ENCODE measurements around the gene PSMD8.
A peak's percentile ranks its signal among the peaks of the same experiment; 100 is the strongest.
"Not testable (repeated sequence)": the region's sequence is repeated elsewhere in the genome, so short reads cannot be mapped to it uniquely, and the experiment has no call there.

PSMD8 gene

DNA sequence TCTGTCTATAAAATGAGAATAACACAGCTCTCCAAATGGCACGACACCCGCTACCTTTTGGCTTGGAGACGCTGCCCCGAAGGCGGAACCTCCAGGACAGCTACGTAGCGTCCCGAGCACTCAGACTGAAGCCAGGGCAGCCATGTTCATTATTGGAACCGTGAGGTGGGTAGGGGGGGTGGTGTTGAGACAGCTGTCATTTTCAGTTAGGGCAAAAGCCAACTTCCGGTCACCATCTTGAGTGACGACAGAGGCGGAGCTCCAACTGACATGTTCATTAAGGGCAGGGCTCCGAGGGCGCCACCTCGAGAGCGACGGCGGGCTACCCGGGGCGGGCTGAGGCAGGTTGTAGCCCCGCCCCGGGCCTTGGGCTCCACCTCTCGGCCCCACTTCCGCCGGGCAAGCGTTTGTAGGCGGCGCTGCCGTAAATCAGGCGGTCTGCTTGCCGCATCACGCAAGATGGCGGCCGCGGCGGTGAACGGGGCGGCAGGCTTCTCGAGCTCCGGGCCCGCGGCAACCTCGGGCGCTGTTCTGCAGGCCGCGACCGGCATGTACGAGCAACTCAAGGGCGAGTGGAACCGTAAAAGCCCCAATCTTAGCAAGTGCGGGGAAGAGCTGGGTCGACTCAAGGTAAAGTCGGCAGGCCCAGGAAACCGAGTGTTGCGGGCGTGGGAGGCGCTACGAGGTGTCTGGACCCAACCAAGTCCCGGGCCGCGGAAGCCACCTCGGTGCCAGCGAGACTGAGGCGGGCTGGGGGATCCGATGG is at the start of gene PSMD8:
TSS of gene PSMD8 (plus strand) at position 240 of the 766 bp plus-strand sequence. CDS start at position 271, 31 bp downstream.
- peak; percentile 98 for DNase-seq (ENCODE audit: low spot score)
- peak; percentile 27 for FAIRE-seq

DNA sequence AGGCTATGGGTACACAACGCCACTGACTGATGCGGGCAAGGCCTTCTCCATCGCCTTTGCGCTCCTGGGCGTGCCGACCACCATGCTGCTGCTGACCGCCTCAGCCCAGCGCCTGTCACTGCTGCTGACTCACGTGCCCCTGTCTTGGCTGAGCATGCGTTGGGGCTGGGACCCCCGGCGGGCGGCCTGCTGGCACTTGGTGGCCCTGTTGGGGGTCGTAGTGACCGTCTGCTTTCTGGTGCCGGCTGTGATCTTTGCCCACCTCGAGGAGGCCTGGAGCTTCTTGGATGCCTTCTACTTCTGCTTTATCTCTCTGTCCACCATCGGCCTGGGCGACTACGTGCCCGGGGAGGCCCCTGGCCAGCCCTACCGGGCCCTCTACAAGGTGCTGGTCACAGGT is 47.8 kb upstream of the PSMD8 start:
- DNase-seq (ENCODE audit: low spot score) (no peak), FAIRE-seq (no peak)

DNA sequence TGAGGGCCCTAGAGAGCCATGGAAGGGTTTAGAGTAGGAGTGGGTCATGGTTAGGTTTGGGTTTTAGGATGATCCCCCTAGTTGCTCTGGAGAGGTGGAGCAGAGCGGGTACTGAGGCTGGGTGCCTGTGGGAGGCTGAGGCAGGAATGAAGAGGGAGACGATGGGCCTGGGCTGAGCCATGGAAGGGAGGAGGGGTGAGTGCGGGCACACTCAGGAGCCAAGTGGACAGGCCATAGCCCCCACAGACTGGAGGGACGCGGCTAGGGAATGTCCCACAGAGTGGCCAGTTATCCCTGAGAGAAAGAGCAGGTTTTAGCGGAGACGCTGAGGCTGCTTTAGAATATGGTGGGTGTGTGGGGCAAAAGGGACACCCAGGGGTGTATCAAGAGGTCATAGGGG is 44.7 kb upstream of the PSMD8 start:
- FAIRE-seq (no peak), DNase-seq (ENCODE audit: low spot score) (no peak)

DNA sequence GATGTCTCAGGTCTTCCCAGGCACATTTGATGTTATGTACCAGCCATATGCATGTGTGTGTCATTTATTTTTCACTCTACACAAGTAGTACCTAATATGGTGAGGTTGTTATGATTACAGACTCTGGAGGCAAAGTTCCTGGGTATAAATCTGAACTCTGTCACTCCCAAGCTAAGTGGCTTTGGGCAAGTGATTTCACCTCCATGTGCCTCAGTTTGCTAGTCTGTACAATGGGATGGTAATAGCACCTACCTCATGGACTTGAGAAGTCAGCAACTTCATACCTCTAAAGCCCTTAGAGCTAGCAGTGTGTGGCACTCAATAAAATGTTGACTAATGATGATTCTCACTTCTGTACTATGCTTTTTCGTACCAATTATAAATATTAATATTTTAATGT is 42.6 kb upstream of the PSMD8 start:
- no peak for FAIRE-seq

DNA sequence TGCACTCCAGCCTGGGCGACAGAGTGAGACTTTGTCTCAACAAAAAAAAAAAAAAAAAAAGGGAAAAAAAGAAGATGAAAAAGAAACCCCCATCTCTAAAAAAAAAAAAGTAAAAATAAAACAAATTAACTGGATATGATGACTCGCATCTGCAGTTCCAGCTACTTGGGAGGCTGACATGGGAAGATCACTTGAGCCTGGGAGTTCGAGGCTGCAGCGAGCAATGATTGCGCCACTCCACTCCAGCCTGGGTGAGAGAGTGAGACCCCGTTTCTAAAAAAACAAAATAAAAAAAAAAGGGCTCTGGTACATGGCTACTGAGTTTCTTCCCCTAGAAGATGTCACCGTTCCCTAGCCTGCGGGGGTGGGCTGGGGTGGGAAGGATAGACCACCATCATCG is 41.1 kb upstream of the PSMD8 start:
- DNase-seq (ENCODE audit: low spot score) (no peak), FAIRE-seq (no peak)

More for the DNA sequence above, 42.6 kb upstream of the PSMD8 start:
- DNase-seq (ENCODE audit: low spot score): no peak

DNA sequence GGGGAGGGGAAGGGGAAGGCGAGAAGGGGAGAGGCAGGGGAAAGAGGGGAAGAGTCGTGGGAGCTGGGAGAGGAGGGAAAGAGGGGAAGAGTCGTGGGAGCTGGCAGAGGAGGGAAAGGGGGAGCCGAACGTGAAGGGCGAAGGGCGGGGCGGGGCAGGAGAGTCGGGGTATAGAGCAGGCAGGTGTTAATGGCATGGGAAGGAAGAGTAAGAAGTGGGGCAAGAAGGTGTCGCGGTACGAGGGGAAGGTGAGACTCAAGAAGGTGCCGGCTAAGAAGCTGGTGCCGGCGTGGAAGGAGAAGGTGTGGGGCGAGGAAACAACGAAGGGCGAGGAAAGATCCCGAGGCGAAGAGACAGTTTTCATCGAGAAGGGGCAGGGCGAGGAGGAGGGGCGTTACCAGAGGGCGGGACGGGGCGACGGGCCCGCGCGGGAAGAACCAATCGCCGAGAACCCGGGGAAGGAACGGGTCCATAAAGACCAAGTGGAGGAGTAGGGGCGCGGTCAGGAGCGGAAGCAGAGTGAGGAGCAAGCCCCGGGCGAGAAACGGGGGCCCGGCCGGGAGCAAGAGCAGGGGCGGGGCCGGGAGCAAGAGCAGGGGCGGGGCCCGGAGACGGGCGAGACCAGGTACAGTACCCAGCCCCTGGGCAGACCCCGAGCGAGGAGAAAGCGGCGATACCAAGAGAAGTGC is 38.3 kb upstream of the PSMD8 start:
- DNase-seq (ENCODE audit: low spot score) (peak; percentile 95), FAIRE-seq (peak; percentile 48)

DNA sequence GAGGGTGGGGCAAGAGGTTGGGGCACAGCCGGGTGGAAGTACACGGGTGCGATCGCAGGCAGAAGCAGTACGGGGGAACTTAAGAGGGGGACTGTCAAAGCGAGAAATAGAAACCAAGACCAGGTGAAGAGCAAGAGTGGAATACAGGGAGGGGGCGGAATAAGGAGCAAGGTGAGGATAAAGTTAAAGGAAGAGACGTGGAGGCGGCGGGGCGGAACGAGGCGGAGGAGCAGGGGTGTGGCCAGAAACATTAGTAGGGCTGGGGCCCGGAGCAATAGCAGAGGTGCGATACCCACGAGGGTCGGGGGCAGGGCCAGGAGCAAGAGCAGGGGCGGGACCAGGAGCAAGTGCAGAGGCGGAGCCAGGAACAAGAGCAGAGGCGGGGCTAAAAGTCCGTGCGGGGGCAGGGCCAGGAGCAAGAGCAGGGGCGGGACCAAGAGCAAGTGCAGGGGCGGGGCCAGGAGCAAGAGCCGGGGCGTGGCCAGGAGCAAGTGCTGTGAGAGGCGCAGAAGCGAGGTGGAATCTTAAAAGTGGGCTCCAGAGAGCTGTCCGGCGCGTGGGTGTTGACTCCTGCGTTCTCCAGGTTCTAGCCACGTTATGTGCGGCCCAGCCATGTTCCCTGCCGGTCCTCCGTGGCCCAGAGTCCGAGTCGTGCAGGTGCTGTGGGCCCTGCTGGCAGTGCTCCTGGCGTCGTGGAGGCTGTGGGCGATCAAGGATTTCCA is 37.6 kb upstream of the PSMD8 start:
- FAIRE-seq (peak; percentile 52), DNase-seq (ENCODE audit: low spot score) (peak; percentile 91)

DNA sequence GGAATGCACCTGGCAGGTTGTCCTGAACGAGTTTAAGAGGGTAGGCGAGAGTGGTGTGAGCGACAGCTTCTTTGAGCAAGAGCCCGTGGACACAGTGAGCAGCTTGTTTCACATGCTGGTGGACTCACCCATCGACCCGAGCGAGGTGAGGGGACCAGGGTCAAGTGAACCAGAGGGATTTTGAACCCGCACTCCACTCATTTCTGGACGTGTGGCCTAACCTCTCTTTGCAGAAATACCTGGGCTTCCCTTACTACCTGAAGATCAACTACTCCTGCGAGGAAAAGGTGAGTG is 37.1 kb upstream of the PSMD8 start:
- FAIRE-seq (no peak), DNase-seq (ENCODE audit: low spot score) (no peak)

DNA sequence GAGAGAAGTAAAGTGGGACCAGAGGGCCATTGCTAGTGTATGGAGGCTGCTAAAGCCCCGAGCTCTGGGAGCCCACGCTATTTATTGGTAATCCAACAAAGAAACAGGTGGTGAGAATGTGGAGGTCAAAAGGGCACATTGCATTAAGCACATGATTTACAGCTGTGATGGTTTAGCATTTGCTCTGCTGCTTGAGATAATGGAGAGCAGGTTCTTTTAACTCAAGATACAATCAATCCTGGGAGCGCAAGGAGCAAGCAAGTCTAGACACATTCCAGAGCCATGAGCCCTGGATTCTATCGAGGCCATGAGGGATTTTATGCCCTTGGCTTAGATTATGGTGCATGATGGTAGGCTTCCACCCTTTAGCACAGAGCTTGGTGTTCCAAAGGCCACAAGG is 35.4 kb upstream of the PSMD8 start:
- FAIRE-seq; DNase-seq (ENCODE audit: low spot score): not testable (repeated sequence)

DNA sequence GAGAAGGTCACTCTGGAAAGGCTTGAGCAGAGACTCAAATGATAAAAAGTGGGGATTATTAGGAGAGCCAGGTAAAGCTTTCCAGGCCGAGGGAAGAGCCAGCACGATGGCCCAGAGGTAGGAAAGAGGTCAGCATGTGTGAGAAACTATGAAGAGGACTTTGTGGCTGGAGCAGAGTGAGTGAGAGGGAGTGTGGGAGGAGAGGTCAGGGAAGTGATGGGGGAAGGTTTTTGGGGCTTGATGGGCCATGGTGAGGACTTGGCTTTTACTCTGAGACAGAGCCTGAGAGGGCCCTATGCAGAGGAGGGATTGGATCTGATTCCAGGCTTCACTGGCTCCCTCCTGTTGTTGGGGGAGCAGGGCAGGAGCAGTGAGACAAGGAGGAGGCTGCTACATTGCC is 33.4 kb upstream of the PSMD8 start:
- no peak for DNase-seq (ENCODE audit: low spot score)
- no peak for FAIRE-seq

DNA sequence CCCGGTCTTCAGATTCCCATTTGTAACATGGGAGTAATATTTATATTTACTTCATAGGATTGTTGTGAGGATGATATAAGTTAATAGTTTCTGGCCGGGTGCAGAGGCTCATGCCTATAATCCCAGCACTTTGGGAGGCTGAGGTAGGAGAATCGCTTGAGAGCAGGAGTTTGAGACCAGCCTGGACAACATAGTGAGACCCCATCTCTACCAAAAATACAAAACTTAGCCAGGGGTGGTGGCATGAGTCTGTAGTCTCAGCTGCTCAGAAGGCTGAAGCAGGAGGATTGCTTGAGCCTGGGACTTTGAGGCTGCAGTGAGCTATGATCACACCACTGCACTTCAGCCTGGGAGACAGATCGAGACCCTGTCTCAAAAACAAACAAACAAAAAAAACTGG is 27.5 kb upstream of the PSMD8 start:
- FAIRE-seq: no peak

DNA sequence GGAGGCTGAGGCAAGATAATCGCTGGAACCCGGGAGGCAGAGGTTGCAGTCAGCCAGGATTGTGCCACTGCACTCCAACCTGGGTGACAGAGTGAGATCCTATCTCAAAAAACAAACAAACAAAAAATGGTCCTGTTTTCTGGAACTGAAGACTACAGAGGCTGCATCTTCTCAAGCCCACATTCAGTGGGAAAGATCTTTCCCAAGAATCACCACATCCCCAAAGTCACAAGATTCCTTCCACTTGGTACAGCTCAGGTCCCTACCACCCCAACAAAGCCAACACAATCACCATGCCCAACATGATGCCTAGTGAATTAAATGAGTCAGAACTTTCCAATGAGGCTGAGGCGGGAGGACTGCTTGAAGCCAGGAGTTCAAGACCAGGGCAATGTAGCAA is 23.5 kb upstream of the PSMD8 start:
- DNase-seq (ENCODE audit: low spot score): no peak
- no peak for FAIRE-seq

More for the DNA sequence above, 27.5 kb upstream of the PSMD8 start:
- DNase-seq (ENCODE audit: low spot score): no peak

DNA sequence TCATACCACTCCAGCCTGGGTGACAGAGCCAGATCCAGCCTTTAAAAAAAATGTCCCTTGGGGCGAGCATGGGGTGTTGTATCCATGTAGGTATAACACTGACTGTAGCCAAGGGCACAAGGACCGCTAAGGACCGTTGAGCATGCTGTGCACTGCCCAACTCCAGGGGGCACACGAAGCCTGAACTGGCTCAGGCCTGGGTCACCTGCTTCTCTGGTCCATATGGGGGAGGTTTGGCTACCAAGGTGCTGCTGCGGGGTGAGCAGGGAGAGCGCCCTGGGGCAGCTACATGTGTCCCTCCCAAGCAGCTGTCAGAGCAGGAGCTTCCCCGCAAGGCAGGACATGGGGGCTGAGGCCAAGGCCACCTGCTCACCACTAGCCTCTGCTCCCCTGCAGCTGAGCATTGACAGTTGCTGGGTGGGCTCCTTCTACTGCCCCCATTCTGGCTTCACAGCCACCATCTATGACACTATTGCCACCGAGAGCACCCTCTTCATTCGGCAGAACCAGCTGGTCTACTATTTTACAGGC is 22.4 kb upstream of the PSMD8 start:
- no peak for FAIRE-seq
- no peak for DNase-seq (ENCODE audit: low spot score)

DNA sequence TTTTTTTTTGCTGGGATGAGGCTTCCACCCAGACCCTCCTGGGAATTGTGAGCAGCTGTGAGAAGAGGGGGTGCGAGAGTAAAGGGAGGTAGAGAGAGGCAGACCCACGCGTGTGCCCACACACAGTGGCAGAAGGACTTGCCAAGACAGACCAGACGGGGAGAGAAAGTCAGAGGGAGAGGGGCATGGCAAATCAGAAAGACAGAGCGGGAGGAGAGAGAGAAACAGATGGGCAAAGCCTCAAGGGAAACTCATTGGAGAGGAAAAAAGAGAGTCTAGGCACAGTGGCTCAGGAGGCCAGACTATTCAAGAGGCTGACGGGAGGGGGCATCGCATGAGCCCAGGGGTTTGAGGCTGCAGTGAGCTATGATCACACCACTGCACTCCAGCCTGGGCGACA is 21.8 kb upstream of the PSMD8 start:
- DNase-seq (ENCODE audit: low spot score) (no peak), FAIRE-seq (no peak)

DNA sequence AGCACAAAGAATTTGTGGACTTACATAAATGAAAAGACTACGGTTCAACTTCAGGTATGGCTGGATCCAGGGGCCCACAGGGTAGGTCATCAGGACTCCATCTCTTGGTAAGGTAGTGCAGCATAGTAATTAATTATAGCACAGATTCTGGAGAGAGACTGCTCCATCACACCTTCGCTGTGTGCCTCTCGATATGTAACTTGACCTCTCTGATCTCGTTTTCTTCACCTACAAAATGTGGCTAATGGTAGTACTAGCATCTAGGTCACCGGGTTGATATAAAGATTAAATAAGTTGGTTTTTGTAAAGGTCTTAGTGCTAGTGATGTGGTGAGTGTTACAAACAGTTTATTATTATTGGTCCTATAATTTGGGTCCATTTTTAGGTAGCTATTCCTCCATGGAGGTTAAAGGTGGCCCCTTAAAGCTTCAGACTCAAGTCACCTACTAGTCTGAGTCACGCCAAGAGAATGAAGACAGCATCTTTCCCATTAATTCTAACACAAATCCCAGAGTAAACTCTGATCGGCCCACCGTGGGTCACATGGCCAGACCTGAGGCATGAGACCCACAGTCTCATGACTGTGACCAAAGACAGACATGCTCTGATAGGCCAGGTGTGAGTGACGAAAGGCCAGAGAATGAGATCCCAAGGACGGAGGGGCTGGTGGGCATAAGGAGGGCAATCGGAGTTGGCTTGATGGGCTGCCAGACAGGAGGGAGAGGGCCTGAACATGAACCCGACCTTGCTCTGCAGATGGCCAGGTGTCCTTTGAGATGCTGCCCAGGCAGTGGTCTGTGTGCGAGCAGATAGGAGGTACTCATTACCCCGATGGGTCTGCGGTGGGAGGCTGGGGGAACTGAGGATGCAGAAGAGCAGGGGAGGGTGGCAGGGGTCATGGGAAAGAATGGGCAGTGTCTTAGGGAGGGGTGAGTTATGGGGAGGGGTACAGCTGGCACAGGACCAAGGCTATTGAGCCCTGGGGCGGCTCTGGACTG is 18.3 kb upstream of the PSMD8 start:
- FAIRE-seq (peak; percentile 53), DNase-seq (ENCODE audit: low spot score) (no peak)

DNA sequence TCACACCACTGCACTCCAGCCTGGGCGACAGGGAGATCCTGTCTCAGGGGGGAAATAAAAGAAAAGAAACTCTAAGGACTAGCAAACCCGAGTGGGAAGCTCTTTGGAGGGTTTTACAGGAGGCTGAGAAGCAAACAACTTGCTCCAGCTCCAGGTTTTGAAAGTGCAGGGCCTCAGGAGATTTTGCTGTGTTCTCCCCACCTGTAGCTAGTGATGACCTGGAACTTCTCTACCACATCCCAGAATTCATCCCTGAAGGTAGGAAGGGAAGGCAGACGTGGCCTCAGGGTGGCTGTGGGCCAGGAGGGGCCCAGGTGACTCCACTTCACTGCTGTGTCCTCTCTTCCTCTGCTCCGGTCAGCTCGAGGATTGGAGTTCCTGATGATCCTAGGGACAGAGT is 16.3 kb upstream of the PSMD8 start:
- DNase-seq (ENCODE audit: low spot score) (no peak), FAIRE-seq (no peak)

DNA sequence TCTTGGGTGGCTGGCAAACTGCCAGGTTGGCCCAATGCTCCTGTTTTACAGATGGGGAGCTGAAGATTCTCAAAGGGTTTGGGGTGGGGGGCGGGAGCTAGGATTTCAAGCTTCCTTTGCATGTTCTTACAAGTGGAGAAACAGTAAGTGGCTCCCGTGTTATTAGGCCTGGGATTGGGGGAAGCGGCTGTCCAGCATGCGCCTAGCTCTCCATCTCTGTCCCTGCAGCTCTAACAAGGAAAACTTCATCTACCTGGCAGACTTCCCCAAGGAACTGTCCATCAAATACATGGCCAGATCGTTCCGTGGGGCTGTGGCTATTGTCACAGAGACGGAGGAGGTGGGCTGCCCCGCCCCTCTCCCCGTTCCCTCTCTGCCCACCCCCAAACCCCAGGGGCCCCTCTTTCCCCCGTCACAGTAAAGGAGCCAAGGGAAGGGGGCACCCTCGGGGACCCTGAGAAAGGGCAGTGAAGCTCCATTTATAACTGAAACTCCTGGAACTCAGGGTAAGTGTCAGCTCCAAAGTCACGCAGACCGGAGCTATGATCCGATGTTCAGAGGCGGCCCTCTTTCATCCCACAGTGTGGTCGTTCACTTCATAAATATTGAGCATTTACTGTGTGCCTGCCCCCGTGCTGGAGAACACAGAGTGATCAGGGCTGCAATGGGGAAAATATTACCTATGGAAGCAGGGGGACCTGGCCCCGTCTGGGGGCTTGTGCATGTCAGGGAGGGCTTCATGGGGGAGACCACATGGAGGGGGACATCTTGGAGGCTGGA is 14.9 kb upstream of the PSMD8 start:
- DNase-seq (ENCODE audit: low spot score) (no peak), FAIRE-seq (no peak)

DNA sequence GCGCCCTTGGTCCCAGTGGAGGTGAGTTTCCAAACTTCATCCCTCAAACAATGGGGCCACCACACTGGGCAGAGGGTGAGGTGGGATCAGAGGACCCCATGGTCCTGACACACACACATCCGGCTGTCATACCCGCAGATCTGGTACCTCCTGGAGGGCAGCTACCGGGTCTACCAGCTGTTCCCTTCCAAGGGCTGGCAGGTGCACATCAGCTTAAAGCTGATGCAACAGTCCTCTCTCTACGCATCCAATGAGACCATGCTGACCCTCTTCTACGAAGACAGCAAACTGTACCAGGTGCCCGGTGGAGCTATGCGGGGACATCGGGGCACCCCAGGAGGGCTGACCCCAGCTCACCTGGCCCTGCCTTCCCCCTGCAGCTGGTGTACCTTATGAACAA is 14.0 kb upstream of the PSMD8 start:
- no peak for FAIRE-seq
- no peak for DNase-seq (ENCODE audit: low spot score)

DNA sequence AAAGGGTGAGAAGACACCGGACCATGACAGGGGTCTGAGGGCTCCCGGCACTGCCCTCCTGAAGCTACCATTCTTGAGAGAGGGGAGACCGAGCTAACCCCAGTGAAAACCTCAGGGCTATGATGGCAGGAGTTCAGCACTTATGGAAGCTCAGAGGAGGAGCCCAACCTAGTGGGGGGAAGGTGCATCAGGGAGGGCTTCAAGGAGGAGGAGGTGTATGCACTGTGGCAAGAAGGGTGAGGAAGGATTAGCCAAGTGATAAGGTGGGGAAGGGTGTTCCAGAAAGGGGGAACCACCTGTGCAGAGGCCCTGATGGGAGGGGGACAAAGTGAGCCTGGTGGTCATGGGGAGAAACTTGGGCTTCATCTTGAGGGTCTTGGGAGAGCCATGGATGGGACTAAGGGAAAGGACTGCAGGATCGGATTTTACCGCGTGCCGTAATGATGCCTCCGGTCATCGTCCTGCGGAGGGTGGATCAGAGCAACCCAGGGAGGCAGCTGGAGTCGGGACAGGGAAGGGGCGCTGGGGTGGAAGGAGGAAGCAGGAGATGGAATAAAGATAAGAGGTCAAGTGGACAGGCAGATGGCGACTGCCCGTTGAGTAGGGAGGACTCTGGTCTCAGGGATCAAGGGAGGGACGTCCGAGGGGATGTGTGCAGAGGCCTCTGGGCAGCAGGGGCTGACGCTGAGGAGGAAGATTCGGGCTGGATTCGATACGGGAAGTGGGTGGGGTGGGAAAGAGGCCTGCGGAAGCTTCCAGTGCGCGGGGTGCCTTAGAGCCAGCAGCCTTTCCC is 13.3 kb upstream of the PSMD8 start:
- no peak for DNase-seq (ENCODE audit: low spot score)
- FAIRE-seq: no peak
